Spinal cord (tissue), 10 donors: ENCODE data around the gene ATG5. TPM values are rescaled to one million over a fixed set of nuclear protein-coding genes. Genes with fewer than 3 reads are reported as not detected.

Experiments used
- DNase-seq, 6 donors: peaks; one replicate each; pipeline versions ENCODE4 v3.0.0 to v3.0.0-alpha.2; 2013 to 2015; ENCODE audit warnings: low spot score in 6 of 6, low read depth in 4 of 6
- H3K27ac ChIP-seq: one replicate; pipeline ENCODE4 v1.5.1; 2013; ENCODE audit warnings: low read depth, low read length, control low read depth
- H3K27me3 ChIP-seq: one replicate; pipeline ENCODE4 v1.6.1; 2013; ENCODE audit warnings: low read length; ENCODE audit not compliant: control insufficient read depth, insufficient read depth
- H3K36me3 ChIP-seq: one replicate; pipeline ENCODE4 v1.6.1; 2013; ENCODE audit warnings: low read length; ENCODE audit not compliant: control insufficient read depth, insufficient read depth
- H3K4me1 ChIP-seq: one replicate; pipeline ENCODE4 v1.6.1; 2013; ENCODE audit warnings: low read length; ENCODE audit not compliant: control insufficient read depth, insufficient read depth
- H3K4me3 ChIP-seq: one replicate; pipeline ENCODE4 v1.5.1; 2013; ENCODE audit warnings: low read depth, low read length, control low read depth
- H3K9me3 ChIP-seq: one replicate; pipeline ENCODE4 v1.6.1; 2013; ENCODE audit warnings: low read length; ENCODE audit not compliant: control insufficient read depth, insufficient read depth
- WGBS: methylation state at CpG from one replicate; pipeline ENCODE4 v1.1.5; 2013; ENCODE audit warnings: missing lambda C conversion rate; ENCODE audit not compliant: insufficient coverage; 5-methylcytosine and 5-hydroxymethylcytosine counted together
- polyA plus RNA-seq, 2 donors: library from polyadenylated mRNA; unstranded; fragments of 120-200 nt; gene quantifications; one replicate each; pipeline ENCODE4 v1.2.1, GENCODE V29; 2013; ENCODE audit not compliant: insufficient read length in 2 of 2
- total RNA-seq, 2 donors: library from RNA; depleted of rRNA in 1 of 2; stranded (reverse); fragments of 120-200 nt in 1 of 2; fragments of >200 nt in 1 of 2; gene quantifications; one replicate each; pipeline versions ENCODE4 v1.2.3 to v1.2.4, GENCODE V29; 2013 to 2014
- donor health status: healthy.

ATG5 gene
- total and polyA plus RNA-seq, 4 donors = 29.1 to 63.8 (median 35.4) TPM

- DNase-seq = no peak
Measured at GRCh38 chr6:106194949-106195921, 130.3 kb downstream of the ATG5 start.

GRCh38 chr6:106192824-106193223, 132.7 kb downstream of the ATG5 start:
- no peaks in the 10 kb centered on the region for H3K4me1 ChIP-seq
- no peaks in the 10 kb centered on the region for H3K36me3 ChIP-seq
- H3K27ac ChIP-seq = no peak overlapping the region
- peak in 1 of 6 donors; percentile 31 for DNase-seq
- 20% methylated on average over 2 of the region's 4 CpGs for WGBS
- H3K27me3 ChIP-seq = no peaks in the 10 kb centered on the region
- H3K4me3 ChIP-seq = no peak overlapping the region
- no peaks in the 10 kb centered on the region for H3K9me3 ChIP-seq

More at GRCh38 chr6:106194949-106195921, 130.3 kb downstream of the ATG5 start:
- Histone ChIP-seq H3K27me3 (no peaks in the 10 kb centered on the region), H3K36me3 (no peaks in the 10 kb centered on the region), H3K4me1 (no peaks in the 10 kb centered on the region), H3K9me3 (no peaks in the 10 kb centered on the region), H3K27ac (no peak overlapping the region), H3K4me3 (no peak overlapping the region)
- 94% methylated on average over 1 of the region's 7 CpGs for WGBS

- no peak for DNase-seq
- WGBS = no CpG with 5 or more reads among the region's 1 CpG
- Histone ChIP-seq H3K27me3 (no peaks in the 10 kb centered on the region), H3K4me1 (no peaks in the 10 kb centered on the region), H3K9me3 (no peaks in the 10 kb centered on the region), H3K36me3 (no peaks in the 10 kb centered on the region), H3K27ac (no peak overlapping the region), H3K4me3 (no peak overlapping the region)
Measured at GRCh38 chr6:106188104-106188794, 137.3 kb downstream of the ATG5 start.

GRCh38 chr6:106187424-106187982, 138.1 kb downstream of the ATG5 start:
- Histone ChIP-seq H3K4me1 (no peaks in the 10 kb centered on the region), H3K4me3 (no peak overlapping the region), H3K27me3 (no peaks in the 10 kb centered on the region), H3K9me3 (no peaks in the 10 kb centered on the region), H3K36me3 (no peaks in the 10 kb centered on the region), H3K27ac (no peak overlapping the region)
- DNase-seq = no peak
- no CpG with 5 or more reads among the region's 1 CpG for WGBS

GRCh38 chr6:106186714-106187113, 138.8 kb downstream of the ATG5 start:
- Histone ChIP-seq H3K4me1 (no peaks in the 10 kb centered on the region), H3K9me3 (no peaks in the 10 kb centered on the region), H3K27me3 (no peaks in the 10 kb centered on the region), H3K36me3 (no peaks in the 10 kb centered on the region), H3K4me3 (no peak overlapping the region), H3K27ac (no peak overlapping the region)
- WGBS = no CpG with 5 or more reads among the region's 2 CpGs
- no peak for DNase-seq

GRCh38 chr6:106186172-106186571, 139.4 kb downstream of the ATG5 start:
- H3K27ac ChIP-seq = no peak overlapping the region
- H3K9me3 ChIP-seq = no peaks in the 10 kb centered on the region
- no peaks in the 10 kb centered on the region for H3K27me3 ChIP-seq
- H3K4me3 ChIP-seq = no peak overlapping the region
- WGBS = 100% methylated on average over 1 of the region's 3 CpGs
- no peaks in the 10 kb centered on the region for H3K4me1 ChIP-seq
- DNase-seq = no peak
- H3K36me3 ChIP-seq = no peaks in the 10 kb centered on the region

GRCh38 chr6:106185615-106186014, 139.9 kb downstream of the ATG5 start:
- WGBS = no CpG with 5 or more reads among the region's 2 CpGs
- Histone ChIP-seq H3K9me3 (no peaks in the 10 kb centered on the region), H3K27ac (no peak overlapping the region), H3K36me3 (no peaks in the 10 kb centered on the region), H3K27me3 (no peaks in the 10 kb centered on the region), H3K4me3 (no peak overlapping the region), H3K4me1 (no peaks in the 10 kb centered on the region)
- DNase-seq = no peak

GRCh38 chr6:106184629-106185028, 140.9 kb downstream of the ATG5 start:
- Histone ChIP-seq H3K4me1 (no peaks in the 10 kb centered on the region), H3K27ac (no peak overlapping the region), H3K4me3 (no peak overlapping the region), H3K27me3 (no peaks in the 10 kb centered on the region), H3K9me3 (no peaks in the 10 kb centered on the region), H3K36me3 (no peaks in the 10 kb centered on the region)
- DNase-seq = no peak
- 100% methylated on average over 1 of the region's 3 CpGs for WGBS

- Histone ChIP-seq H3K27me3 (no peaks in the 10 kb centered on the region), H3K4me1 (no peaks in the 10 kb centered on the region), H3K36me3 (no peaks in the 10 kb centered on the region), H3K9me3 (no peaks in the 10 kb centered on the region), H3K4me3 (no peak overlapping the region), H3K27ac (no peak overlapping the region)
- no CpG with 5 or more reads among the region's 1 CpG for WGBS
- no peak for DNase-seq
Measured at GRCh38 chr6:106183430-106183829, 142.1 kb downstream of the ATG5 start.
